Heart right ventricle (tissue), 16 donors: Measurements from ENCODE around the gene RAPGEFL1. TPM values are rescaled to one million over a fixed set of nuclear protein-coding genes. Genes with fewer than 3 reads are reported as not detected.
"Not testable (repeated sequence)": the region's sequence is repeated elsewhere in the genome, so short reads cannot be mapped to it uniquely, and the experiment has no call there.

Source experiments
- ATAC-seq, 8 donors: fragments of 200-7000 bp; cut with Tn5 transposase; one replicate each; pipeline ENCODE4 v1.9.1; 2020; ENCODE audit warnings: mild to moderate bottlenecking in 8 of 8, moderate library complexity in 8 of 8, moderate number of reproducible peaks in 1 of 8
- DNase-seq, 2 donors: peaks; one replicate each; pipeline ENCODE4 v3.0.0-alpha.2; 2020
- H3K27ac ChIP-seq, 10 donors: fragments of 200-600 bp; sonication (generic) in 2 of 10; one replicate each; pipeline versions ENCODE4 v1.5.0 to v1.8.0; 2020 to 2022; ENCODE audit warnings: mild to moderate bottlenecking in 3 of 10
- H3K27me3 ChIP-seq, 7 donors: fragments of 200-600 bp; one replicate each; pipeline ENCODE4 v1.8.0; 2021 to 2022; ENCODE audit warnings: mild to moderate bottlenecking in 2 of 7
- H3K36me3 ChIP-seq, 9 donors: fragments of 200-600 bp; sonication (generic) in 1 of 9; one replicate each; pipeline versions ENCODE4 v1.5.0 to v1.8.0; 2020 to 2022; ENCODE audit warnings: mild to moderate bottlenecking in 2 of 9
- H3K4me1 ChIP-seq, 9 donors: fragments of 200-600 bp; sonication (generic) in 1 of 9; one replicate each; pipeline versions ENCODE4 v1.5.0 to v1.8.0; 2020 to 2022; ENCODE audit warnings: mild to moderate bottlenecking in 4 of 9
- H3K4me3 ChIP-seq, 10 donors: fragments of 200-600 bp; sonication (generic) in 2 of 10; one replicate each; pipeline versions ENCODE4 v1.5.0 to v1.8.0; 2020 to 2022; ENCODE audit warnings: mild to moderate bottlenecking in 7 of 10, moderate library complexity in 2 of 10
- H3K9me3 ChIP-seq, 11 donors: fragments of 200-600 bp in 10 of 11; sonication (generic) in 2 of 11; one replicate each; pipeline versions ENCODE4 v1.5.0 to v1.8.0; 2013 to 2022; ENCODE audit warnings: mild to moderate bottlenecking in 2 of 11, control low read depth in 1 of 11, moderate library complexity in 1 of 11
- WGBS, 2 donors: extraction: QIAGEN DNeasy Blood & Tissue Kit; methylation state at CpG; one replicate each; pipeline ENCODE4 v1.1.7; 2013; ENCODE audit warnings: inconsistent platforms in 1 of 2; 5-methylcytosine and 5-hydroxymethylcytosine counted together
- intact Hi-C, 10 donors: fragments of 100-400 bp; cut with DNase I; formaldehyde crosslinking; loops; one replicate each; pipeline versions ENCODE4 v1.11.1 to v1.14.2; 2022
- polyA plus RNA-seq, 2 donors: library from polyadenylated mRNA; stranded (reverse); fragments of 200-250 nt; gene quantifications; one replicate each; pipeline ENCODE4 v1.2.3, GENCODE V29; 2013
- total RNA-seq, 10 donors: library from RNA; stranded (reverse); fragmentation: NEBNext Ultra II Directional in 3 of 10; extraction: Animal tissue kit (Norgen Biotek cat#: 25700) in 3 of 10; gene quantifications; one replicate each; pipeline versions ENCODE4 v1.2.1 to v1.2.4, GENCODE V29; 2021 to 2023
- TF ChIP-seq, protein P1 (sequence below), 9 donors: fragments of 200-600 bp; sonication (generic) in 2 of 9; IDR thresholded peaks; one replicate each; pipeline versions ENCODE4 v1.5.0 to v1.8.0; 2021 to 2022; ENCODE audit warnings: antibody characterized with exemption in 9 of 9, mild to moderate bottlenecking in 5 of 9, moderate library complexity in 1 of 9
- donor health status: Arrhythmogenic right ventricular cardiomyopathy.
- donor health status: ischemic (EF 13 %, LVEDD 7.1; RV severe dilation, severe dysfunction).
- donor health status: healthy with polysubstance abuse.
- donor health status: DM: no; HTN: yes; CAD: no.
- donor health status: DM: no; HTN: no; CAD: no.
- donor health status: ischemic (EF 25% LVEDD 6.9; RV normal size, moderate dysfunction).
- donor health status: ischemic (EF 25% LVEDD 5.7; RV mildly dilated, moderate dysfunction).
- donor health status: healthy.
- donor health status: DM: yes; HTN: yes; CAD: no.
- donor health status: Ischemic cardiomyopathy.
- donor health status: ischemic (EF 35%, LVEDD 5.7; RV mildly dilated, moderate dysfunction).
- donor health status: nonischemic (EF 11% LVEDD 7.7; RV severe dilation, severe dysfunction).
- donor health status: DM: yes; HTN: yes; CAD: no.
- donor health status: PGD.
- donor health status: ischemic (EF 29% LVEDD 5.4; RV normal size, mild dysfunction).
- donor health status: nonischemic (EF 23%, LVEDD 6.1; RV moderate dilation, normal function).

Gene RAPGEFL1
- total and polyA plus RNA-seq, 12 donors: 2.2 to 21.9 (median 3.2) TPM

DNA sequence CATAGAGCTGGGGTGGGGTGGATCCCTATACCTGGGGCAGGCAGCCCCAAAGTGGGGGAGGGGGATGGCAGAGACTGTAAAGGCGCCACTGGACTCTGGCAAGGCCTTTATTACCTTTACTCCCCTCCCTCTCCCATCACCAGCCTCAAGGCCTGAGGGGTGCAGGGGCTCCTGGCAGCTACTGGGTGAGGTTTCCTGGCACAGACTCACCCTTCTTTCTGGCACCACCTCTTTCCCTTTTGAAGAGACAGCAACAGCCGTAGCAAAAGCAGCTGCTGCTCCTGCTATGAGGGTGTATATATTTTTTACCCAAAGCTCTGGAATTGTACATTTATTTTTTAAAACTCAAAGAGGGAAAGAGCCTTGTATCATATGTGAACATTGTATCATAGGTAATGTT lies 17.6 kb downstream of the RAPGEFL1 start:
- no peak for ATAC-seq
- H3K36me3 ChIP-seq: peaks cover 0 to 5% (median 0%) of the 10 kb centered on the region in 9 donors
- DNase-seq: no peak
- TF ChIP-seq, protein P1, sequence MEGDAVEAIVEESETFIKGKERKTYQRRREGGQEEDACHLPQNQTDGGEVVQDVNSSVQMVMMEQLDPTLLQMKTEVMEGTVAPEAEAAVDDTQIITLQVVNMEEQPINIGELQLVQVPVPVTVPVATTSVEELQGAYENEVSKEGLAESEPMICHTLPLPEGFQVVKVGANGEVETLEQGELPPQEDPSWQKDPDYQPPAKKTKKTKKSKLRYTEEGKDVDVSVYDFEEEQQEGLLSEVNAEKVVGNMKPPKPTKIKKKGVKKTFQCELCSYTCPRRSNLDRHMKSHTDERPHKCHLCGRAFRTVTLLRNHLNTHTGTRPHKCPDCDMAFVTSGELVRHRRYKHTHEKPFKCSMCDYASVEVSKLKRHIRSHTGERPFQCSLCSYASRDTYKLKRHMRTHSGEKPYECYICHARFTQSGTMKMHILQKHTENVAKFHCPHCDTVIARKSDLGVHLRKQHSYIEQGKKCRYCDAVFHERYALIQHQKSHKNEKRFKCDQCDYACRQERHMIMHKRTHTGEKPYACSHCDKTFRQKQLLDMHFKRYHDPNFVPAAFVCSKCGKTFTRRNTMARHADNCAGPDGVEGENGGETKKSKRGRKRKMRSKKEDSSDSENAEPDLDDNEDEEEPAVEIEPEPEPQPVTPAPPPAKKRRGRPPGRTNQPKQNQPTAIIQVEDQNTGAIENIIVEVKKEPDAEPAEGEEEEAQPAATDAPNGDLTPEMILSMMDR (IDR thresholded peaks at IDR 0.05): no peak
- H3K9me3 ChIP-seq: no peaks in the 10 kb centered on the region
- WGBS, 2 donors: 60 to 64% methylated on average over 2 of the region's 2 CpGs
- no peak overlapping the region for H3K27ac ChIP-seq
- intact Hi-C loops: loop anchor here in 4 of 10 donors (5.0 to 10.0 kb wide), 4 partner anchors 160 to 183 kb away; partner anchors contain the start of gene CSF3 (in 2 of the 4)
- peaks cover 0 to 7% (median 0%) of the 10 kb centered on the region in 7 donors for H3K27me3 ChIP-seq
- peaks cover 0 to 25% (median 7%) of the 10 kb centered on the region in 9 donors for H3K4me1 ChIP-seq
- H3K4me3 ChIP-seq: no peak overlapping the region

DNA sequence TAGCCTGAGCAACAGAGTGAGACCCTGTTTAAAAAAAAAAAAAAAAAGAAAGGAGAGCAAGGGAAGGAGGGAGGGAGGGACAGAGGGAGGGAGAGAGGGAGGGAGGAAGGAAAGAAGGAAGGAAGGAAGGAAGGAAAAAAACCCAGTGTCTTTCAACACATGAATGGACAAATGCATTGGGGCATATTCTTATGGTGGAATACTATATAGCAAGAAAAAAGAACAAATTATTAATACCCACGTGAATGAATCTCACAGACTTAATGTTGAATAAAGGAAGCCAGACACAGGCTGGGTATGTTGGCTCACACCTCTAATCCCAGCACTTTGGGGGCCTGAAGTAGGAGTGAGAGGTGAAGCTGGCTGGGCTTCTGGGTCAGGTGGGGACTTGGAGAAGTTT lies 20.3 kb downstream of the RAPGEFL1 start:
- WGBS, 2 donors: 74 to 83% methylated on average over 1 of the region's 1 CpG
- Histone ChIP-seq H3K27ac (no peak overlapping the region), H3K4me1 (peaks cover 0 to 16% (median 7%) of the 10 kb centered on the region in 9 donors), H3K9me3 (no peaks in the 10 kb centered on the region), H3K36me3 (peaks cover 0 to 5% (median 0%) of the 10 kb centered on the region in 9 donors), H3K4me3 (no peak overlapping the region), H3K27me3 (no peaks in the 10 kb centered on the region)
- no peak for ATAC-seq
- intact Hi-C loops: loop anchor here in 1 of 10 donors (10.0 kb wide), 2 partner anchors 157 to 183 kb away; partner anchors contain the start of gene CSF3
- TF ChIP-seq, protein P1 (IDR thresholded peaks at IDR 0.05): no peak
- no peak for DNase-seq

DNA sequence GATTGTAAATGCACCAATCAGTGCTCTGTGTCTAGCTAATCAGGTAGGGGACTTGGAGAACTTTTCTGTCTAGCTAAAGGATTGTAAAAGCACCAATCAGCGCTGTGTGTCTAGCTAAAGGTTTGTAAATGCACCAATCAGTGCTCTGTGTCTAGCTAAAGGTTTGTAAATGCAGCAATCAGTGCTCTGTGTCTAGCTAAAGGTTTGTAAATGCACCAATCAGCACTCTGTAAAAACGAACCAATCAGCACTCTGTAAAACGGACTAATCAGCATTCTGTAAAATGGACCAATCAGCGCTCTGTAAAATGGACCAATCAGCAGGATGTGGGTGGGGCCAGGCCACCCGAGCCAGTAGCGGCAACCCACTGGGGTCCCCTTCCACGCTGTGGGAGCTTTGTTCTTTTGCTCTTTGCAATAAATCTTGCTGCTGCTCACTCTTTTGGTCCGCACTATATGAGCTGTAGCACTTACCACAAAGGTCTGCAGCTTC lies 20.7 kb downstream of the RAPGEFL1 start:
- H3K4me3 ChIP-seq, H3K27ac ChIP-seq, H3K9me3 ChIP-seq, H3K27me3 ChIP-seq, H3K36me3 ChIP-seq, DNase-seq, ATAC-seq: not testable (repeated sequence)
- H3K4me1 ChIP-seq: peaks cover 0 to 17% (median 12%) of the 10 kb centered on the region in 9 donors
- 76% methylated on average over 8 of the region's 8 CpGs for WGBS, 2 donors
- intact Hi-C loops: loop anchor here in 1 of 10 donors (10.0 kb wide), 2 partner anchors 157 to 183 kb away; partner anchors contain the start of gene CSF3

DNA sequence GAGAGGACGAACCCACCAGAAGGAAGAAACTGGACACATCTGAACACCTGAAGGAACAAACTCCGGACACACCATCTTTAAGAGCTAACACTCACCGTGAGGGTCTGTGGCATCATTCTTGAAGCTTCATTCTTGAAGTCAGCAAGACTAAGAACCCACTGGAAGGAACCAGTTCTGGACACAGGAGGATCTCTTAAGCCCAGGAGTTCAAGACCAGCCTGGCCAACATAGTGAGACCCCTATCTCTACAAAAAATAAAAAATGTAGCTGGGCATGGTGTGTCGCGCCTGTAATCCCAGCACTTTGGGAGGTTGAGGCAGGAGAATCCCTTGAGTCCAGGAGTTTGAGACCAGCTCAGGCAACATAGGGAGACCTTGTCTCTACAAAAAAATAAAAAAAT lies 21.3 kb downstream of the RAPGEFL1 start:
- TF ChIP-seq, protein P1 (IDR thresholded peaks at IDR 0.05): no peak
- Histone ChIP-seq H3K27ac (no peak overlapping the region), H3K36me3 (peaks cover 0 to 3% (median 0%) of the 10 kb centered on the region in 9 donors), H3K4me3 (no peak overlapping the region), H3K27me3 (no peaks in the 10 kb centered on the region), H3K4me1 (peaks cover 0 to 18% (median 15%) of the 10 kb centered on the region in 9 donors), H3K9me3 (no peaks in the 10 kb centered on the region)
- intact Hi-C loops: loop anchor here in 1 of 10 donors (10.0 kb wide), 2 partner anchors 156 to 184 kb away; partner anchors contain the start of gene CSF3
- WGBS, 2 donors: 92% methylated on average over 5 of the region's 5 CpGs
- no peak for ATAC-seq
- no peak for DNase-seq

DNA sequence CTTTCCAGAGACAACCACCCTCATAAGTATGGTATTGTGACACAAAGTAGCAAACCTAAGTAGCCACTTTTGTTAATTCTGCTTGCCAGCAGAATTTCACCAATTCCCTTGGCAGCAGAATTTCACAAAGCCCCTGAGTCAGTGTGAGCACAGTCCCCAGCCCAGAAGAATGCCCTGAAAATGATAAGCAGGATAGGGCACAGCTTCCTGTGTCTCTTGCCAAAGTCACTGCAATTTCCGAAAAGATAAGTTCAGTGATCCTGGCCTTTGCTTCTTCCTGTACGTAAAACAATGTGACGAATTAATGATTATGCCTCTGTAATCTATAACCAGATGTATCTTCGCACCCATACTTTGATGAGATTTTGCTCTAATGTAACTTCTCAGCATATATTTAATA lies 25.9 kb downstream of the RAPGEFL1 start:
- no peaks in the 10 kb centered on the region for H3K9me3 ChIP-seq
- intact Hi-C loops: loop anchor here in 9 of 10 donors (2.0 to 10.0 kb wide), 6 partner anchors 82 to 212 kb away; partner anchors contain the start of genes TOP2A (in 2 of the 9) and CDC6 (in 1 of the 9)
- 52 to 64% methylated on average over 4 of the region's 4 CpGs for WGBS, 2 donors
- H3K4me1 ChIP-seq: peaks cover 0 to 20% (median 11%) of the 10 kb centered on the region in 9 donors
- H3K36me3 ChIP-seq: no peaks in the 10 kb centered on the region
- no peaks in the 10 kb centered on the region for H3K27me3 ChIP-seq
- DNase-seq: no peak
- peak overlapping the region in 2 of 10 donors; percentile 22 to 33 for H3K27ac ChIP-seq
- no peak overlapping the region for H3K4me3 ChIP-seq
- ATAC-seq: peak in 5 of 8 donors; percentile 20 to 55 (median 32)
- TF ChIP-seq, protein P1 (IDR thresholded peaks at IDR 0.05): no peak

DNA sequence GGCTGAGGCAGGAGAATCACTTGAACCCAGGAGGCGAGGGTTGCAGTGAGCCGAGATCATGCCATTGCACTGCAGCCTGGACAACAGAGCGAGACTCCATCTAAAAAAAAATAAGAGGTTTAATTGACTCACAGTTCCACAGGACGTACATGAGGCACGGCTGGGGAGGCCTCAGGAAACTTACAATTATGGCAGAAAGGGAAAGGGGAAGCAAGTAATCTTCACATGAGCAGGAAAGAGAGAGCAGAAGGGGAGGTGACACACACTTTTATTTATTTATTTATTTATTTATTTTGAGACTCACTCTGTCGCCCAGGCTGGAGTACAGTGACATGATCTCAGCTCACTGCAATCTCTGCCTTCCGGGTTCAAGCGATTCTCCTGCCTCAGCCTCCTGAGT lies 28.9 kb downstream of the RAPGEFL1 start:
- peaks cover 0 to 20% (median 11%) of the 10 kb centered on the region in 9 donors for H3K4me1 ChIP-seq
- intact Hi-C loops: loop anchor here in 6 of 10 donors (5.0 to 10.0 kb wide), 4 partner anchors 79 to 209 kb away; partner anchors contain the start of genes TOP2A (in 2 of the 6) and CDC6 (in 1 of the 6)
- H3K27me3 ChIP-seq, H3K9me3 ChIP-seq, H3K27ac ChIP-seq, H3K36me3 ChIP-seq, ATAC-seq, DNase-seq, H3K4me3 ChIP-seq: not testable (repeated sequence)
- WGBS, 2 donors: 84 to 89% methylated on average over 8 of the region's 8 CpGs
